Frontal cortex (tissue), 4 donors: ENCODE data around the gene KIF3C. TPM values are rescaled to one million over a fixed set of nuclear protein-coding genes. Genes with fewer than 3 reads are reported as not detected.
"Not testable (repeated sequence)": the region's sequence is repeated elsewhere in the genome, so short reads cannot be mapped to it uniquely, and the experiment has no call there.

Source experiments
- DNase-seq, 2 donors: peaks; one replicate each; pipeline ENCODE4 v3.0.0; 2012; ENCODE audit warnings: low spot score in 2 of 2
- FAIRE-seq: peaks from 2 replicates; lab custom pipeline; 2012; peaks lifted over from hg19 to GRCh38; lab: Jason Lieb, UNC
- total RNA-seq: library from RNA; depleted of rRNA; stranded (reverse); fragments of >200 nt; gene quantifications from one replicate; pipeline ENCODE4 v1.2.3, GENCODE V29; 2014
- donor health status: control.
- donor health status: control.
- donor health status: control.

KIF3C gene
- total RNA-seq, 1 donor from 2014 or later, result 86.8 TPM

- DNase-seq, result peak in 1 of 2 donors; percentile 68
- no peak for FAIRE-seq
Measured at GRCh38 chr2:26001743-26002351, 19.6 kb upstream of the KIF3C start.

DNA sequence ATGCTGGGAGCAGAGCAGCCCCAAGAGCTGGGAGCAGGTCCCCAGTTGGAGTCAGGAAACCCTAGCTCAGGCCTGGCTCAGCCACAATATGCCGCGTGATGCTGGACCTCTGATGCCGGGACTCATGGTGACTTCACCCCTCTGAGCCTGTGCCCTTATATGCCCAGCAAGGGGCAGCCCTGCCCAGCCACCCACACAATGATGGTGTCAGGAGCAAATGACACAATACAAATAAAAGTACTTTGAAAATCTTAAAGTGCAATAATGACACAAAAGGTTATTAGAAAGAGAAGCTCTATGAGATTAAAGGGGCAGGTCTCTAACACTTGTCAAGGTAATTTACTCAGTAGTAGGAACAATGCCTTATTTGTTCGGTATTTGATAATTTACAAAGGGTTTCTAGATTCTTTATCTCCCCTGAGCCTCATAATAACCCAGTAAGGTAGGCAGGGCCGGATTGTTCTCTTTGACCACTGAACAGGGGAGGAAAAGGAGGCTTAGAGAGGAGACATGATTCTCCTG is 18.3 kb upstream of the KIF3C start:
- DNase-seq (no peak), FAIRE-seq (no peak)

DNA sequence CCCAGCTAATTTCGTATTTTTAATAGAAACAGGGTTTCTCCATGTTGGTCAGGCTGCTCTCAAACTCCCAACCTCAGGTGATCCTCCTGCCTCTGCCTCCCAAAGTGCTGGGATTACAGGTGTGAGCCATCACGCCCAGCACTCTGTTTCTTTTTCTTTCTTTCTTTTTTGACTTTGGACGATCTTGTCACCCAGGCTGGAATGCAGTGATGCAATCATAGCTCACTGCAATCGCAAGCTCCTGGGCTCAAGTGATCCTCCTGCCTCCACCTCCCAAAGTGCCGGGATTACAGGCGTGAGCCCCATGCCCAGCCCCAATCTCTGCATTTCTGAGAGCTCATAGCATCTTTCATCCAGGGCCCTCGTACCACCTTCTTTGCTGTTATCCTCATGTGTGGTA is 17.1 kb upstream of the KIF3C start:
- not testable (repeated sequence) for DNase-seq, FAIRE-seq

GRCh38 chr2:25998816-25999383 is 16.6 kb upstream of the KIF3C start:
- DNase-seq, result not testable (repeated sequence)

GRCh38 chr2:25996844-25997243 is 14.5 kb upstream of the KIF3C start:
- FAIRE-seq, result no peak
- no peak for DNase-seq

More at GRCh38 chr2:25998816-25999383, 16.6 kb upstream of the KIF3C start:
- FAIRE-seq, result not testable (repeated sequence)

DNA sequence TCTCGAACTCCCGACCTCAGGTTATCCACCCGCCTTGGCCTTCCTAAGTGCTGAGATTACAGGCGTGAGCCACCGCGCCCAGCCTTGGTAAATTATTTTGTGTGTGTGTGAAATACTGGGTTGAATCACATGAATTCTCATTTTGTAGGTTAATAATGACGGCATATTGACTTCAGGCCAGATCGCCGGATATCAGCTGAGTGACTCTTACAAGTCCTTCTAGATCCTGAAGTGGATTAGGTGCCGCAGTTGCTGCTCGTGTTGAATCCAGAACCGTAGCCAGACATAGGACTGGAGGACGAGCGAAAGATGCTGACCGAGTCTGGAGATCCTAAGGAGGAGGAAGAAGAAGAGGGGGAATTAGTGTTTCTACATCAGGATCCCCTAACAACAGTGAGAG is 12.2 kb upstream of the KIF3C start:
- DNase-seq (no peak), FAIRE-seq (no peak)

DNA sequence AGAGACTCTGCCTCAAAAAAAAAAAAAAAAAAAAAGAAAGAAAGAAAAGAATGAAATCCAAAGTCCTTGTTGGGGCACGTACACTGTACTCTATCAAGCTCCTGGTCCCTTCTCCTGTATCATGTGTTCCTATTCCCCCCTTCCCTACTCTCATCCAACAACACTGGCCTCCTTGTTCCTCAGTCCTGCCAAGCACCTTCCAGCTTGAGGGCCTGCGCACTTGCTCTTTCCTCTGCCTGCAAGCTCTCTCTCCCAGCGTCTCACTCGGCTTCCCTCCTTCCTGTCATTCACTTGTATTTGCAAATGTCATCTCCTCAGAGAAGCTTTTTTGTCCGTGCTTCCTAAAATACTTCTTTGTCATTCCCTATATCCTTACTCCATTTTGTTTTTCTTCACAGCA is 10.8 kb upstream of the KIF3C start:
- no peak for DNase-seq
- no peak for FAIRE-seq

DNA sequence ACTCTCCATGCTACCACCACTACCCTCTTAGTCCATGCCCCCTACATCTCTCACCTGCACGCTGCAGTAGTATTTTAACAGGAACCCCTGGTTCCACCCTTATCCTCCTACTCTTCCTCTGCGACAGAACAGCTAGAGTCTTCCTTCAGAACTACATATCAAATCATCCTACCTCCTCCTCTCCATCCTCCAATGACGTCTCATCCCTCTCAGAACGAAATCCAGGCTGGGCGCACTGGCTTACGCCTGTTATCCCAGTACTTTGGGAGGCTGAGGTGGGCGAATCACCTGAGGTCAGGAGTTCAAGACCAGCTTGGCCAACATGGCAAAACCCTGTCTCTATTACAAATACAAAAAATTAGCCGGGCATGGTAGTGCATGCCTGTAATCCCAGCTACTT is 10.3 kb upstream of the KIF3C start:
- no peak for FAIRE-seq
- DNase-seq, result no peak

DNA sequence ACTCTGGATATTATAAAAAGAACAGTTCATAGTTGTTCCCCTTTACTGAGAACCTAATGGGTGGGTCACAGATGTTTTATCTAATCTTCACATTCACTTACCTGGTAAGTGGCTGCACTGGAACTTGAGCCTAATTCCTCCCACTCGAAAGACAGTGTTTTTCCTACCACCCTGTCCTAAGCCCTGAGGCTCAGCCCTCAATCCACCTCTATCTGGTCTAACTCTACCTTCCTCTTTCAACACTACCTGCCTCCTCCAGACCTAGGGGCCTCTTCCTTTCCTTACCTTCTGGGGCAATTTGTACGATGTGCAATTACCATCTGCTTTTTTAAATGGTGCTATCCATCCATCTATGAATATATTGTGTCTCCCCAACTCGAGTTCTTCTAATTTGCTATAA is 9.7 kb upstream of the KIF3C start:
- DNase-seq, result no peak
- FAIRE-seq, result no peak

- DNase-seq (no peak), FAIRE-seq (no peak)
Measured at GRCh38 chr2:25989154-25989553, 6.9 kb upstream of the KIF3C start.

- no peak for FAIRE-seq
- no peak for DNase-seq
Measured at GRCh38 chr2:25988134-25988533, 5.8 kb upstream of the KIF3C start.

DNA sequence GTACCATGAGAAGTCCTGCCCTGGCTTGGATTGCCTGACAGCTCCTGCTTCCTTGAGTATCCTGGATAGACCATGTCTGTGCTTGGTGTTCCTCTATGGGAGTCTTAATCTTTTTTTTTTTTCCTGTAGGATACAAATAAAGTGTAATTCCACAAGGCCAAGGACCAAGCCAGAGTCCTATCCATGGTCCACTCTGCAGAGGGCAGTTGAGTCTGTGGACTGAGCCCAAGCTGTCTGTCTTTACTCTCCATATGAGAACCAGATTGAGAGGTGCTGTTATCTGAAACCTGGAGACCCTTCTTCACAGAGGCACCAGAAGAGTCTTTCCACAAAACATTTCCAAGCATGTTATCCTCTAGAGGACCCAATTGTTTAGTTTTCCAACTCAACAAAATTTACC is 1.4 kb upstream of the KIF3C start:
- FAIRE-seq, result no peak
- no peak for DNase-seq

GRCh38 chr2:25982968-25983280 is 627 bp upstream of the KIF3C start:
- DNase-seq, result no peak
- no peak for FAIRE-seq

- DNase-seq, result no peak
- no peak for FAIRE-seq
Measured at GRCh38 chr2:25981596-25982272, 563 bp downstream of the KIF3C start.

- FAIRE-seq (no peak), DNase-seq (no peak)
Measured at GRCh38 chr2:25980951-25981350, 1.3 kb downstream of the KIF3C start.

- DNase-seq, result no peak
- FAIRE-seq, result no peak
Measured at GRCh38 chr2:25980076-25980887, 2.0 kb downstream of the KIF3C start.

DNA sequence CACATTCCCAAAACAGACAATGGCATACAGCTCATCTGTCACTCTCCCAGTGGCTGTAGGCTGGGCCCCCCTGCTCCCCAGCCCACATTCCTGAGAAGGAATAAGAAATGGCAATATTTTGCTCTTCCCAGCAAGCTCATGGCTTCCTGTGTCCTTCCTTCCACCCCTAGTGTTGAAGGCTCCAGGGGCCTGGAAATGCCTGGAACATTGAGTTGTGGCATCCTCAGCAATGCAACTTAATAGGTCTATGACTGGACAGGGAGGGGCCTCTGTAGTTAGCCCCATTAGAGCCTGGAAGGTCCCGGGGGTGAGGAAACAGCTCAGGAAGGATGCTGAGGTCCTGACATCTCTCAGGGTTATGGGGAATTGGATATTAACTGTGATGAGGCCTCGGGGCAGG is 3.3 kb downstream of the KIF3C start:
- DNase-seq, result no peak
- FAIRE-seq, result no peak

GRCh38 chr2:25977768-25978167 is 4.5 kb downstream of the KIF3C start:
- DNase-seq (no peak), FAIRE-seq (no peak)

DNA sequence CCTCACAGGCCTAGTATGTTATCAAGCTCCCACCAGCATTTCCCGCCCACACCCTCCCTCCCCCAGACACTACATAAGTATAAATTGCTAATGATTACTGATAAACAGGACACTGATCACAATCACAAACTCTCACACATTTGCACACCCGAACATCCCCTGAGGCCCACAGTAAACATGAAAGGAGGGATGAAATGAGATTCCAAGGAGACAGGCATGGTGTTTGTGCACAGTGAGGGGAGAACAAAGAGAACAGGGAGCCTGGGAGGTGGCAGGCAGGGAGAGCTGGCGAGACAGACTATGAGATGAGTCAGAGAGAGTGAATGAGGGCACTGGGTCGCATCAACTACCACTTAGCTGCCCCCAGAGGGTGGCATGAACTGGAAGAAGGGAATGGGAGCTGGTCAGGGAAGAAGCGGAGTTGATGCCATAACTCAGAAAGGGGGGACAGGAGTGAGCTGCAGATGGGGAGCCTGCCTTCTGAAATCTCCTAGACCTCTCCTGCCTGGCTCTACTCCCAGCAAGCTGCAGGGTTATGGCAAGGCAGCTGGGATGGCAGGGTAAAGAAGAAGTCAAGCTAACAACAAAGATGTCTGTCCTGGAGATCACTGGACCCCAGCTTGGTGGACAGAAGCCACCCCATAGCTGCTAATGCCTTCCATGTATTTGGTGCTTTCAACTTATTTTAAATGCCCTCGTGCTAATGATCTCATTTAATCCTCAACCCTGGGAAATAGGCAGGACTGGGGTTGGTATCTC is 5.1 kb downstream of the KIF3C start:
- DNase-seq (peak in 1 of 2 donors; percentile 39), FAIRE-seq (no peak)
